ENCODE results near the gene EPHB1. TPM values are rescaled to one million over a fixed set of nuclear protein-coding genes. Genes with fewer than 3 reads are reported as not detected.
"Not testable (repeated sequence)": the region's sequence is repeated elsewhere in the genome, so short reads cannot be mapped to it uniquely, and the experiment has no call there.

EPHB1 gene
- total RNA-seq, 1 donor from 2014 or later: 6.6 TPM

GRCh38 chr3:135005616-135006015 is 210.6 kb downstream of the EPHB1 start:
- intact Hi-C loops (cut with DNase I); ATAC-seq: not testable (repeated sequence)

GRCh38 chr3:135007607-135008006 is 212.5 kb downstream of the EPHB1 start:
- ATAC-seq: no peak
- intact Hi-C loops (cut with DNase I): no loop called here

More at GRCh38 chr3:135005616-135006015, 210.6 kb downstream of the EPHB1 start:
- not testable (repeated sequence) for DNase-seq (ENCODE audit: low spot score)

GRCh38 chr3:135008326-135008725 is 213.3 kb downstream of the EPHB1 start:
- DNase-seq (ENCODE audit: low spot score) (no peak), ATAC-seq (no peak)
- intact Hi-C loops (cut with DNase I): no loop called here

More at GRCh38 chr3:135007607-135008006, 212.5 kb downstream of the EPHB1 start:
- no peak for DNase-seq (ENCODE audit: low spot score)

GRCh38 chr3:135009014-135009413 is 214.0 kb downstream of the EPHB1 start:
- no peak for ATAC-seq
- no peak for DNase-seq (ENCODE audit: low spot score)
- intact Hi-C loops (cut with DNase I): no loop called here

- intact Hi-C loops (cut with DNase I): no loop called here
- DNase-seq (ENCODE audit: low spot score) (no peak), ATAC-seq (no peak)
Observed at GRCh38 chr3:135012101-135012500, 217.0 kb downstream of the EPHB1 start.

- DNase-seq (ENCODE audit: low spot score): no peak
- no peak for ATAC-seq
- intact Hi-C loops (cut with DNase I): no loop called here
Observed at GRCh38 chr3:135013206-135013605, 218.1 kb downstream of the EPHB1 start.

- DNase-seq (ENCODE audit: low spot score): no peak
- ATAC-seq: no peak
- intact Hi-C loops (cut with DNase I): no loop called here
Observed at GRCh38 chr3:135014566-135014965, 219.5 kb downstream of the EPHB1 start.

GRCh38 chr3:135017003-135017893 is 222.2 kb downstream of the EPHB1 start:
- no peak for ATAC-seq
- intact Hi-C loops (cut with DNase I): no loop called here

GRCh38 chr3:135018149-135018923 is 223.3 kb downstream of the EPHB1 start:
- ATAC-seq: no peak
- intact Hi-C loops (cut with DNase I): no loop called here
- no peak for DNase-seq (ENCODE audit: low spot score)

More at GRCh38 chr3:135017003-135017893, 222.2 kb downstream of the EPHB1 start:
- DNase-seq (ENCODE audit: low spot score): no peak

- intact Hi-C loops (cut with DNase I): no loop called here
- no peak for DNase-seq (ENCODE audit: low spot score)
- ATAC-seq: no peak
Observed at GRCh38 chr3:135020181-135020580, 225.1 kb downstream of the EPHB1 start.

- DNase-seq (ENCODE audit: low spot score): no peak
- intact Hi-C loops (cut with DNase I): no loop called here
- ATAC-seq: no peak
Observed at GRCh38 chr3:135023996-135024658, 229.1 kb downstream of the EPHB1 start.

GRCh38 chr3:135030768-135031615 is 235.9 kb downstream of the EPHB1 start:
- ATAC-seq; intact Hi-C loops (cut with DNase I); DNase-seq (ENCODE audit: low spot score): not testable (repeated sequence)

- intact Hi-C loops (cut with DNase I): no loop called here
- ATAC-seq: no peak
- no peak for DNase-seq (ENCODE audit: low spot score)
Observed at GRCh38 chr3:135033737-135034136, 238.7 kb downstream of the EPHB1 start.

- DNase-seq (ENCODE audit: low spot score) (no peak), ATAC-seq (no peak)
- intact Hi-C loops (cut with DNase I): no loop called here
Observed at GRCh38 chr3:135034291-135034768, 239.3 kb downstream of the EPHB1 start.

GRCh38 chr3:135034891-135035440 is 239.9 kb downstream of the EPHB1 start:
- intact Hi-C loops (cut with DNase I): no loop called here
- DNase-seq (ENCODE audit: low spot score) (no peak), ATAC-seq (no peak)

GRCh38 chr3:135038186-135038585 is 243.1 kb downstream of the EPHB1 start:
- intact Hi-C loops (cut with DNase I): no loop called here
- ATAC-seq (no peak), DNase-seq (ENCODE audit: low spot score) (no peak)

- intact Hi-C loops (cut with DNase I); DNase-seq (ENCODE audit: low spot score); ATAC-seq: not testable (repeated sequence)
Observed at GRCh38 chr3:135039536-135039935, 244.5 kb downstream of the EPHB1 start.

Data from sciatic nerve (tissue), 2 donors.